Peyer's patch (tissue), 4 donors: Measurements from ENCODE around the gene CNTN2.

Source experiments
- POLR2A ChIP-seq, 2 donors: fragments of 450-650 bp; IDR thresholded peaks; one replicate each; pipeline ENCODE4 v1.5.1; 2017; ENCODE audit warnings: antibody characterized with exemption in 2 of 2, mild to moderate bottlenecking in 2 of 2, moderate library complexity in 2 of 2
- TF ChIP-seq, protein P1 (sequence below), 6 experiments: fragments of 450-650 bp in 4 of 6; fragments of 200-600 bp in 2 of 6; sonication (generic) in 1 of 6; IDR thresholded peaks; one replicate each; pipeline ENCODE4 v1.5.1; 2017 to 2019; ENCODE audit warnings: antibody characterized with exemption in 6 of 6, mild to moderate bottlenecking in 3 of 6, moderate library complexity in 1 of 6

DNA sequence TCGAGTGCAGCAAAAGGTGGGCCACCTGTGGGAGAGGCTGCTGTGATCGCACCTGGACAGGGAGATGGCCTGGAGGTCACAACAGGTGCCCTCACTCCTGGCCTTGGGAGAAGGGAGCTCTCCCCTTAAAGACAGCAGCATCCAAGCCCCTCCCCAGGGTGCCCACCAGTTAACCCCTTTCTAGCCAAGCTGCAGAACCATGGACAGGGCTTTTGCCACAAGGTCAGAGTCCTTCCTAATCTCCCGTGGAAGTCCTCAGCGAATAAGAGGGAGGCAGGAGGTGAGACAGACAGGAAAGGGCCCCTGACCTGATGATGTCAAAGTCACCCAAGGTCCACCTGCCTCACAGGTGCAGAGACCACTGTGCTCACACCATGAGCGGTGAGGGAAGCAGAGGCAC, 1.7 kb downstream of the CNTN2 start:
- no peak for TF ChIP-seq POLR2A (IDR thresholded peaks at IDR 0.05)
- TF ChIP-seq, protein P1, sequence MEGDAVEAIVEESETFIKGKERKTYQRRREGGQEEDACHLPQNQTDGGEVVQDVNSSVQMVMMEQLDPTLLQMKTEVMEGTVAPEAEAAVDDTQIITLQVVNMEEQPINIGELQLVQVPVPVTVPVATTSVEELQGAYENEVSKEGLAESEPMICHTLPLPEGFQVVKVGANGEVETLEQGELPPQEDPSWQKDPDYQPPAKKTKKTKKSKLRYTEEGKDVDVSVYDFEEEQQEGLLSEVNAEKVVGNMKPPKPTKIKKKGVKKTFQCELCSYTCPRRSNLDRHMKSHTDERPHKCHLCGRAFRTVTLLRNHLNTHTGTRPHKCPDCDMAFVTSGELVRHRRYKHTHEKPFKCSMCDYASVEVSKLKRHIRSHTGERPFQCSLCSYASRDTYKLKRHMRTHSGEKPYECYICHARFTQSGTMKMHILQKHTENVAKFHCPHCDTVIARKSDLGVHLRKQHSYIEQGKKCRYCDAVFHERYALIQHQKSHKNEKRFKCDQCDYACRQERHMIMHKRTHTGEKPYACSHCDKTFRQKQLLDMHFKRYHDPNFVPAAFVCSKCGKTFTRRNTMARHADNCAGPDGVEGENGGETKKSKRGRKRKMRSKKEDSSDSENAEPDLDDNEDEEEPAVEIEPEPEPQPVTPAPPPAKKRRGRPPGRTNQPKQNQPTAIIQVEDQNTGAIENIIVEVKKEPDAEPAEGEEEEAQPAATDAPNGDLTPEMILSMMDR (IDR thresholded peaks at IDR 0.05), result no peak
